SH-SY5Y (cell line): ENCODE measurements around the gene ADGRL3.

Experiments
- GATA2 ChIP-seq: IDR thresholded peaks from 2 replicates; pipeline ENCODE4 v1.6.1; 2011; ENCODE audit warnings: mild to moderate bottlenecking, low read depth, low read length
- GATA3 ChIP-seq: IDR thresholded peaks from 2 replicates; pipeline ENCODE4 v1.6.1; 2011; ENCODE audit warnings: low read depth, mild to moderate bottlenecking, low read length, moderate library complexity

DNA sequence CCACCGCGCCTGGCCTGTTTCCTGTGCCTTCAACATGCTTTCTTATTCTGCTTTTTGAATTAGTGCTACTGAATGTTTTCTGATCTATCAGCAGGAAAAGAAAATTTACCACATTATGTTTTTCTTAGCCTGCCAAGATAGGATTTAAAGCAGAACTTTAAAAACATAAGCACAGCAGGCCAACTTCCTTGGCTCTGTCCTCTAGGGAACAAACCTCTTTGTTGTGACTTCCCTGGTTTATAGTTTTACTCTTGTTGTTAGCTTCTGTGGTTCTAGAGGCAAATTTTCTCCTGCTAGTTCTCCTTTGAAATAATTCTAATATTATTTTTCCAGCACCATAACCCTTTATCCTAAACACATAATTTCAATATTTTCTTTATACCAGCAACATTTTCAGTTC, 605.1 kb downstream of the ADGRL3 start:
- TF ChIP-seq GATA2 (no peak), GATA3 (no peak)
